Panc1 (cell line): Measurements from ENCODE around the gene STARD13.

Source experiments
- CTCF ChIP-seq: fragments of 450-650 bp; IDR thresholded peaks from 2 replicates; pipeline ENCODE4 v1.5.1; 2017; ENCODE audit warnings: mild to moderate bottlenecking
- POLR2AphosphoS5 ChIP-seq: IDR thresholded peaks from 2 replicates; pipeline ENCODE4 v1.6.1; 2012; ENCODE audit warnings: mild to moderate bottlenecking, low read depth, low read length, moderate library complexity
- REST ChIP-seq, 2 experiments: IDR thresholded peaks; 2 replicates each; pipeline ENCODE4 v1.6.1; 2011 to 2012; ENCODE audit warnings: low read depth in 2 of 2, control low read depth in 1 of 2, low read length in 1 of 2, mild to moderate bottlenecking in 1 of 2, moderate library complexity in 1 of 2; ENCODE audit not compliant: insufficient read depth in 1 of 2
- SIN3A ChIP-seq: IDR thresholded peaks from 2 replicates; pipeline ENCODE4 v1.6.1; 2012; ENCODE audit warnings: low read depth, mild to moderate bottlenecking, low read length, moderate library complexity, borderline replicate concordance; ENCODE audit not compliant: insufficient read depth
- TCF7L2 ChIP-seq: IDR thresholded peaks from 2 replicates; pipeline ENCODE4 v1.6.1; 2011; ENCODE audit warnings: mild to moderate bottlenecking, low read depth, low read length, inconsistent platforms

- TF ChIP-seq CTCF (no peak), POLR2AphosphoS5 (no peak), REST (IDR thresholded peaks at IDR 0.05; ENCODE audit: insufficient read depth in 1 of 2, low read depth in 2 of 2, low read length in 1 of 2) (no peak), TCF7L2 (no peak), SIN3A (no peak)
Measured at GRCh38 chr13:33090755-33091414, 194.7 kb downstream of the STARD13 start.
